Medulla oblongata (tissue), 1 donor: ENCODE results near the gene ATP5PO.

Source experiments
- DNase-seq: peaks from one replicate; pipeline ENCODE4 v3.0.0-alpha.2; 2015; ENCODE audit errors: extremely low spot score

ATP5PO gene

GRCh38 chr21:33915368-33916199 lies at the start of gene ATP5PO:
Gene ATP5PO, minus strand, starts transcription at chr21:33915804. Its CDS starts 41 bp downstream, at chr21:33915763.
- DNase-seq, result peak; percentile 99

GRCh38 chr21:33964706-33965325 lies 49.2 kb upstream of the ATP5PO start:
- DNase-seq, result no peak

GRCh38 chr21:33963848-33964555 lies 48.4 kb upstream of the ATP5PO start:
- no peak for DNase-seq

- DNase-seq, result no peak
Observed at GRCh38 chr21:33962290-33962689, 46.7 kb upstream of the ATP5PO start.

GRCh38 chr21:33961061-33961460 lies 45.5 kb upstream of the ATP5PO start:
- DNase-seq, result no peak

GRCh38 chr21:33959680-33960079 lies 44.1 kb upstream of the ATP5PO start:
- no peak for DNase-seq

GRCh38 chr21:33954395-33954794 lies 38.8 kb upstream of the ATP5PO start:
- no peak for DNase-seq

GRCh38 chr21:33951276-33952178 lies 35.9 kb upstream of the ATP5PO start:
- DNase-seq, result no peak

GRCh38 chr21:33950431-33951079 lies 35.0 kb upstream of the ATP5PO start:
- DNase-seq, result no peak

- no peak for DNase-seq
Observed at GRCh38 chr21:33949516-33950430, 34.2 kb upstream of the ATP5PO start.

GRCh38 chr21:33948951-33949444 lies 33.4 kb upstream of the ATP5PO start:
- no peak for DNase-seq

GRCh38 chr21:33948096-33948950 lies 32.7 kb upstream of the ATP5PO start:
- DNase-seq, result peak; percentile 77

GRCh38 chr21:33947451-33948095 lies 32.0 kb upstream of the ATP5PO start:
- peak; percentile 80 for DNase-seq

GRCh38 chr21:33945652-33946270 lies 30.2 kb upstream of the ATP5PO start:
- DNase-seq, result no peak

- DNase-seq, result no peak
Observed at GRCh38 chr21:33944185-33944763, 28.7 kb upstream of the ATP5PO start.

GRCh38 chr21:33943293-33943692 lies 27.7 kb upstream of the ATP5PO start:
- DNase-seq, result no peak

GRCh38 chr21:33942426-33942825 lies 26.8 kb upstream of the ATP5PO start:
- DNase-seq, result no peak

- no peak for DNase-seq
Observed at GRCh38 chr21:33940881-33941245, 25.3 kb upstream of the ATP5PO start.
